K562 (cell line): ENCODE results near the gene PSMD8. TPM values are rescaled to one million over a fixed set of nuclear protein-coding genes. Genes with fewer than 3 reads are reported as not detected.

Experiments used
- ATAC-seq: fragments of 200-7000 bp; cut with Tn5 transposase; 3 replicates; pipeline ENCODE4 v1.9.1; 2020; ENCODE audit warnings: moderate library complexity
- BruUV-seq: library from RNA; stranded (reverse); fragments of 400-500 nt; replicated peaks from 2 replicates; lab custom pipeline; 2021; lab: Mats Ljungman, UMichigan
- CTCF ChIA-PET: fragments of 300-600 bp; formaldehyde crosslinking; extraction: SDS; loops from one replicate; lab custom pipeline; 2021; ENCODE audit warnings: low intra/inter-chr PET ratio; lab: Yijun Ruan, JAX
- POLR2A ChIA-PET: fragments of 300-600, 350-650 bp; sonication (Branson Sonifier 250); formaldehyde crosslinking; extraction: SDS; loops from one replicate; lab custom pipeline; 2021; ENCODE audit warnings: antibody characterized with exemption, inconsistent platforms; lab: Yijun Ruan, JAX
- DNase-seq, 4 experiments: peaks; one replicate each; pipeline versions ENCODE4 v3.0.0 to v3.0.0-alpha.2; 2011 to 2018; ENCODE audit warnings: low spot score in 3 of 4, mixed read lengths in 3 of 4; ENCODE audit errors: extremely low read depth in 1 of 4
- FAIRE-seq: peaks from 2 replicates; lab custom pipeline; 2011; peaks lifted over from hg19 to GRCh38; lab: Jason Lieb, UNC
- H2AFZ ChIP-seq: 2 replicates; pipeline ENCODE4 v1.6.0; 2011; ENCODE audit warnings: low read depth, low read length, control low read depth, inconsistent platforms
- H3K27ac ChIP-seq: fragments of 200-600 bp; 3 replicates; pipeline ENCODE4 v1.8.0; 2011; ENCODE audit warnings: low read depth, mild to moderate bottlenecking, control low read depth, inconsistent platforms, low read length, moderate library complexity, mixed read lengths; ENCODE audit errors: extremely low read depth
- H3K27me3 ChIP-seq, 2 experiments: fragments of 300-600 bp in 1 of 2; 2 replicates in 1 of 2; 3 replicates in 1 of 2; pipeline versions ENCODE4 v1.6.0 to v1.8.0; 2011; ENCODE audit warnings: inconsistent platforms in 2 of 2, low read length in 2 of 2, mild to moderate bottlenecking in 1 of 2, mixed read lengths in 1 of 2, moderate library complexity in 1 of 2; ENCODE audit not compliant: control insufficient read depth in 2 of 2, insufficient read depth in 2 of 2
- H3K36me3 ChIP-seq: fragments of 300-600 bp; 3 replicates; pipeline ENCODE4 v1.8.0; 2011; ENCODE audit warnings: mild to moderate bottlenecking, low read length, inconsistent platforms; ENCODE audit not compliant: control insufficient read depth, insufficient read depth
- H3K4me1 ChIP-seq, 2 experiments: fragments of 200-600 bp in 1 of 2; replicated peaks in 1 of 2; 2 replicates in 1 of 2; 3 replicates in 1 of 2; pipeline versions ENCODE4 v1.5.1 to v1.8.0; 2011; ENCODE audit warnings: inconsistent platforms in 2 of 2, low read length in 2 of 2, mild to moderate bottlenecking in 1 of 2, mixed read lengths in 1 of 2, moderate library complexity in 1 of 2; ENCODE audit not compliant: control insufficient read depth in 2 of 2, insufficient read depth in 2 of 2
- H3K4me2 ChIP-seq: 2 replicates; pipeline ENCODE4 v1.6.1; 2011; ENCODE audit warnings: low read length, control low read depth, inconsistent platforms, mixed read lengths; ENCODE audit not compliant: insufficient read depth
- H3K4me3 ChIP-seq: fragments of 200-600 bp; sonication (generic), shearing (Covaris generic); 2 replicates; pipeline ENCODE4 v1.5.1; 2016; ENCODE audit warnings: control low read depth, inconsistent platforms
- H3K79me2 ChIP-seq: fragments of 200-600 bp; 3 replicates; pipeline ENCODE4 v1.8.0; 2011; ENCODE audit warnings: low read length, inconsistent platforms; ENCODE audit not compliant: control insufficient read depth, insufficient read depth
- H3K9ac ChIP-seq, 2 experiments: 2 replicates each; pipeline versions ENCODE4 v1.6.0 to v1.6.1; 2011; ENCODE audit warnings: low read depth in 2 of 2, low read length in 2 of 2, control low read depth in 1 of 2, inconsistent platforms in 1 of 2, mild to moderate bottlenecking in 1 of 2, mixed read lengths in 1 of 2; ENCODE audit not compliant: insufficient read depth in 1 of 2
- H3K9me1 ChIP-seq: one replicate; pipeline ENCODE4 v1.6.0; 2011; ENCODE audit warnings: inconsistent platforms, mild to moderate bottlenecking, low read length, moderate library complexity; ENCODE audit not compliant: control insufficient read depth, insufficient read depth
- H3K9me3 ChIP-seq: replicated peaks from 2 replicates; pipeline ENCODE4 v1.5.1; 2011; ENCODE audit warnings: low read depth, low read length, inconsistent platforms; ENCODE audit not compliant: control insufficient read depth, insufficient read depth
- H4K20me1 ChIP-seq: replicated peaks from 2 replicates; pipeline ENCODE4 v1.6.1; 2011; ENCODE audit warnings: low read length, inconsistent platforms, mixed read lengths; ENCODE audit not compliant: control insufficient read depth, insufficient read depth
- ILK ChIP-seq: fragments of 450-650 bp; IDR thresholded peaks from 2 replicates; pipeline ENCODE4 v1.6.1; 2016; ENCODE audit warnings: missing genetic modification characterization, low read depth, mild to moderate bottlenecking, missing compliant biosample characterization, moderate library complexity, borderline replicate concordance
- SREBF2 ChIP-seq: sonication (generic); formaldehyde crosslinking; IDR thresholded peaks from 2 replicates; pipeline ENCODE4 v1.4.0; 2020; ENCODE audit warnings: mild to moderate bottlenecking, missing genetic modification reagents
- WGBS: fragments of 100-300 bp; shearing (Covaris generic); methylation state at CpG from one replicate; pipeline ENCODE4 v1.1.6; 2016; ENCODE audit warnings: low coverage, mixed read lengths; ENCODE audit not compliant: insufficient coverage; ENCODE audit errors: missing lambda C conversion rate; 5-methylcytosine and 5-hydroxymethylcytosine counted together
- in situ Hi-C: fragments of 300-500 bp; cut with MboI; formaldehyde crosslinking; loops from 4 replicates; pipeline ENCODE4 v1.15.0; 2018; ENCODE audit warnings: inconsistent platforms, mixed read lengths
- intact Hi-C: fragments of 100-400 bp; cut with micrococcal nuclease; formaldehyde crosslinking; loops from 2 replicates; pipeline ENCODE4 v1.14.2; 2022
- polyA plus RNA-seq, 8 experiments: library from polyadenylated mRNA; depleted of rRNA in 4 of 8; stranded (reverse) in 5 of 8; unstranded in 3 of 8; fragments of >200 nt; fragmentation: Nextera tagmentation in 2 of 8; fragmentation: Illumina TruSeq in 1 of 8; extraction: Ambion mirVana in 2 of 8; extraction: Trizol in 1 of 8; gene quantifications; 2 replicates each; pipeline versions ENCODE4 v1.2.1 to v1.2.3, GENCODE V29; 2011 to 2014; ENCODE audit warnings: inconsistent platforms in 1 of 8, missing spikeins in 1 of 8
- total RNA-seq, 7 experiments: library from RNA; depleted of rRNA in 6 of 7; stranded (reverse); fragments of >200 nt in 6 of 7; fragmentation: Illumina TruSeq in 2 of 7; extraction: Trizol in 2 of 7; gene quantifications; 2 replicates each; pipeline versions ENCODE4 v1.2.1 to v1.2.3, GENCODE V29; 2011 to 2021; ENCODE audit warnings: low replicate concordance in 1 of 7
- TF ChIP-seq, protein P1 (sequence below): fragments of 450-650 bp; IDR thresholded peaks from 2 replicates; pipeline ENCODE4 v1.6.1; 2016; ENCODE audit warnings: low read depth, mild to moderate bottlenecking, moderate library complexity

Gene PSMD8
- total and polyA plus RNA-seq, 9 of the 15 experiments (the other 6 are each of a cell fraction or from before 2014, with no cell fraction given) = 130 to 583 (median 315) TPM

DNA sequence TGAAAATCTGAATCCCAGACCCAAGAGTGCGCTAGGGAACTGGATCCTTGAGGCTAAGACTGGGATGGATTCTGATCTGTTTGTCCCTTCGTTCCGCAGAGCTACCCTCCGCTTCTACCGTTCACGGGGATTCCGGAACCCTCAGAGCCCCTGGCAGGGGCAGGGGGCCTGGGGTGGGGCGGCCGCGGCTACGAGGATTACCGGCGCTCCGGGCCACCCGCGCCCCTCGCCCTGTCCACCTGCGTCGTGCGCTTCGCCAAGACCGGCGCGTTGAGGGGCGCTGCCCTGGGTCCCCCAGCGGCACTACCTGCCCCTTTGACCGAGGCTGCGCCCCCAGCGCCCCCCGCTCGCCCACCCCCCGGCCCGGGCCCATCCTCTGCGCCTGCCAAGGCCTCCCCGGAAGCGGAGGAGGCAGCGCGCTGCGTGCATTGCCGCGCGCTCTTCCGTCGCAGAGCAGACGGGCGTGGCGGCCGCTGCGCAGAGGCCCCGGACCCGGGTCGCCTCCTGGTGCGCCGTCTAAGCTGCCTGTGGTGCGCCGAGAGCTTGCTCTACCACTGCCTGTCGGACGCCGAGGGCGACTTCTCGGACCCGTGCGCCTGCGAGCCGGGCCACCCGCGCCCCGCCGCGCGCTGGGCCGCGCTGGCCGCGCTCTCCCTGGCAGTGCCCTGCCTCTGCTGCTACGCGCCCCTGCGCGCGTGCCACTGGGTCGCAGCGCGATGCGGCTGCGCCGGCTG, 21.2 kb downstream of the PSMD8 start:
- POLR2A ChIA-PET = no interaction called here

DNA sequence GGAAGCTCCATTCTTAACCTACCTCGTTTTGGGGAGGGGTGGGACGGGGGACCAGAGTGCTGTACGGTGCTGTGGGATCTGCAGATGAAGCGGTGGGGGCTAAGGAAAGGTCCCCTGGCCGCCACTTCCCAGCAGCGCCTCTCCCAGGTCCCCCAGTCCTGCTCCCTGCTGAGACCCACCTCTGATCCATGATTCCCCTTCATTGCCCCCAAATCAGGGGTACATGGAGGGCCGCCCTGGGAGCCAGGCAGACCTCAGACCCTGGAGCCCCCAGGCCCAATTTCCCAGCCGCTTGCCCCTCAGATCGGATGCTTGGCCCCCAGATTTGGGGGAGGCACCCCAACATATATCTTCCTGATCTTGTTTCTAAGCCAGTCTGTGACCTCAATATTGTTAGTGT, 24.7 kb downstream of the PSMD8 start:
- Histone ChIP-seq H3K4me3 (no peak overlapping the region), H3K4me2 (no peak overlapping the region), H2AFZ (no peak overlapping the region), H3K79me2 (peaks cover 10% of the 10 kb centered on the region; the same call in 2 of the 3 replicates), H3K9me1 (no peaks in the 10 kb centered on the region), H3K27ac (no peak overlapping the region), H4K20me1 (no peaks in the 10 kb centered on the region), H3K4me1 (peaks cover 3 to 28% of the 10 kb centered on the region in 2 experiments; a peak in 4 of 5 replicates), H3K9ac (peak overlapping the region in 1 of 2 experiments; percentile 71; a peak in 2 of 4 replicates), H3K36me3 (no peaks in the 10 kb centered on the region), H3K27me3 (no peaks in the 10 kb centered on the region), H3K9me3 (0 out of 2 replicates have a peak, but pooled peaks cover 2% of the 10 kb centered on the region)
- intact Hi-C loops = no loop called here
- ChIA-PET POLR2A (interaction anchor here (0.5 kb wide), 1 partner anchor 22 kb away, joined by 4 read pairs; no protein-coding TSS in a partner anchor), CTCF (no interaction called here)
- WGBS = 35% methylated on average over 7 of the region's 9 CpGs
- BruUV-seq = no TSS peak
- DNase-seq (no peak), ATAC-seq (no peak), FAIRE-seq (no peak)
- TF ChIP-seq ILK (no peak), SREBF2 (CRISPR knock-in tag) (no peak)
- in situ Hi-C loops = no loop called here

More for the DNA sequence above, 21.2 kb downstream of the PSMD8 start:
- no peaks in the 10 kb centered on the region for H3K36me3 ChIP-seq
- TF ChIP-seq, protein P1, sequence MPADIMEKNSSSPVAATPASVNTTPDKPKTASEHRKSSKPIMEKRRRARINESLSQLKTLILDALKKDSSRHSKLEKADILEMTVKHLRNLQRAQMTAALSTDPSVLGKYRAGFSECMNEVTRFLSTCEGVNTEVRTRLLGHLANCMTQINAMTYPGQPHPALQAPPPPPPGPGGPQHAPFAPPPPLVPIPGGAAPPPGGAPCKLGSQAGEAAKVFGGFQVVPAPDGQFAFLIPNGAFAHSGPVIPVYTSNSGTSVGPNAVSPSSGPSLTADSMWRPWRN = no peak
- ATAC-seq (no peak), DNase-seq (no peak), FAIRE-seq (no peak)
- no peaks in the 10 kb centered on the region for H4K20me1 ChIP-seq
- no peaks in the 10 kb centered on the region for H3K9me1 ChIP-seq
- no peak overlapping the region for H3K27ac ChIP-seq
- intact Hi-C loops = no loop called here
- WGBS = 98% methylated on average over 26 of the region's 86 CpGs
- no peaks in the 10 kb centered on the region for H3K79me2 ChIP-seq
- no peak overlapping the region for H2AFZ ChIP-seq
- no TSS peak for BruUV-seq
- H3K27me3 ChIP-seq = no peaks in the 10 kb centered on the region
- CTCF ChIA-PET = no interaction called here
- H3K9ac ChIP-seq = no peak overlapping the region
- H3K4me3 ChIP-seq = no peak overlapping the region
- in situ Hi-C loops = no loop called here
- no peak overlapping the region for H3K4me2 ChIP-seq
- 0 out of 2 replicates have a peak, but pooled peaks cover 2% of the 10 kb centered on the region for H3K9me3 ChIP-seq
- peaks cover 14 to 25% of the 10 kb centered on the region in 2 experiments; a peak in 4 of 5 replicates for H3K4me1 ChIP-seq
